ENCODE data around the gene NBAS. TPM values are rescaled to one million over a fixed set of nuclear protein-coding genes. Genes with fewer than 3 reads are reported as not detected.

NBAS gene
- total and polyA plus RNA-seq, 10 of the 15 experiments (the other 5 are each of a cell fraction or from before 2014, with no cell fraction given): 4.3 to 32.7 (median 20.8) TPM

DNA sequence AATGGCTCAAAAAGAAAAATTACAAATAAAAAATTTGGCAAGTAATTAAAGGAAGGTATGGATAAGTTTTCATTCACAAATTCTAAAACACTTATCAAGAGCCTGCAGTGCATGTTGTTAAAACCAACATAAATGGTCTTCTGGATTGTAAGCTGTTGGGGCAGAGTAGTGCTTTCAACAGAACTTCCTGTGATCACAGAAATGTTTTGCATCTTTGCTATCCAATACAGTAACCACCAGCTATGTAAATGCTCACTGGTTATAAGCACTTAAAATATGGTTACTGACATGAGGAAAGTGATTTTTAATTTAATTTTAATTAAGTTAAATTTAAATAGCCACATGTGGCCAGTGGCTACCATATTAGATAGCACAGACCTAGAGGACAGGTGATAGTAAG lies 133.1 kb downstream of the NBAS start:
- Histone ChIP-seq H3K4me3 (no peak overlapping the region), H3K79me2 (ENCODE audit: control insufficient read depth, insufficient read depth, low read length) (no peaks in the 10 kb centered on the region), H3K4me2 (ENCODE audit: control insufficient read depth, insufficient read depth) (no peak overlapping the region), H3K9me3 (replicated peaks; ENCODE audit: control insufficient read depth, insufficient read depth, low read length) (no peaks in the 10 kb centered on the region), H4K20me1 (ENCODE audit: control insufficient read depth, insufficient read depth) (no peaks in the 10 kb centered on the region), H3K4me1 (ENCODE audit: control insufficient read depth, insufficient read depth, low read length) (no peaks in the 10 kb centered on the region), H3K27me3 (replicated peaks in 1 of 2; ENCODE audit: control insufficient read depth in 2 of 2, insufficient read depth in 2 of 2, low read length in 1 of 2) (no peaks in the 10 kb centered on the region), H3K27ac (ENCODE audit: control insufficient read depth, insufficient read depth) (no peak overlapping the region), H3K9ac (ENCODE audit: control insufficient read depth, insufficient read depth, low read length) (no peak overlapping the region), H3K36me3 (ENCODE audit: control insufficient read depth in 2 of 2, insufficient read depth in 2 of 2, low read length in 1 of 2) (no peaks in the 10 kb centered on the region), H2AFZ (ENCODE audit: control insufficient read depth, low read depth, low read length) (no peak overlapping the region)
- no TSS peak for BruUV-seq (replicated peaks)
- FAIRE-seq: no peak
- POLR2A ChIA-PET: no interaction called here
- intact Hi-C loops (cut with micrococcal nuclease; ENCODE audit: unreplicated experiment) (no loop called here), in situ Hi-C loops (cut with MboI) (no loop called here)
- DNase-seq (ENCODE audit: low read depth, low spot score): no peak
- RAD21 ChIA-PET (ENCODE audit: unreplicated experiment): no interaction called here
- CTCF ChIA-PET: no interaction called here
- SMC1A ChIA-PET (ENCODE audit: uncharacterized antibody, unreplicated experiment): no interaction called here
- no peak for ATAC-seq
- TF ChIP-seq IKZF1 (conservative IDR thresholded peaks at IDR 0.05) (no peak), SUZ12 (IDR thresholded peaks at IDR 0.05; ENCODE audit: unreplicated experiment) (no peak), HDAC6 (IDR thresholded peaks at IDR 0.05; ENCODE audit: unreplicated experiment) (no peak), POLR2A (IDR thresholded peaks at IDR 0.05; ENCODE audit: low read depth, low read length) (no peak), SIX5 (IDR thresholded peaks at IDR 0.05; ENCODE audit: low read depth, low read length, severe bottlenecking) (no peak), ZNF217 (IDR thresholded peaks at IDR 0.05) (no peak), ZNF687 (IDR thresholded peaks at IDR 0.05) (no peak), ZSCAN29 (IDR thresholded peaks at IDR 0.05) (no peak), ETV6 (conservative IDR thresholded peaks at IDR 0.05 in 1 of 2, IDR thresholded peaks at IDR 0.05 in 1 of 2; ENCODE audit: borderline replicate concordance in 1 of 2, low read depth in 1 of 2) (no peak), CHD2 (IDR thresholded peaks at IDR 0.05; ENCODE audit: borderline replicate concordance, low read depth, low read length) (no peak), FOS (IDR thresholded peaks at IDR 0.05; ENCODE audit: borderline replicate concordance, extremely low read depth, insufficient read length) (no peak), FOXK2 (IDR thresholded peaks at IDR 0.05) (no peak), MYB (IDR thresholded peaks at IDR 0.05; ENCODE audit: borderline replicate concordance, low read depth, low read length) (no peak), BHLHE40 (IDR thresholded peaks at IDR 0.05; ENCODE audit: borderline replicate concordance in 1 of 2, low read depth in 2 of 2, low read length in 1 of 2) (no peak), HDAC2 (IDR thresholded peaks at IDR 0.05) (no peak), E4F1 (IDR thresholded peaks at IDR 0.05; ENCODE audit: borderline replicate concordance, partially characterized antibody) (no peak)
- TF ChIP-seq, protein P1, sequence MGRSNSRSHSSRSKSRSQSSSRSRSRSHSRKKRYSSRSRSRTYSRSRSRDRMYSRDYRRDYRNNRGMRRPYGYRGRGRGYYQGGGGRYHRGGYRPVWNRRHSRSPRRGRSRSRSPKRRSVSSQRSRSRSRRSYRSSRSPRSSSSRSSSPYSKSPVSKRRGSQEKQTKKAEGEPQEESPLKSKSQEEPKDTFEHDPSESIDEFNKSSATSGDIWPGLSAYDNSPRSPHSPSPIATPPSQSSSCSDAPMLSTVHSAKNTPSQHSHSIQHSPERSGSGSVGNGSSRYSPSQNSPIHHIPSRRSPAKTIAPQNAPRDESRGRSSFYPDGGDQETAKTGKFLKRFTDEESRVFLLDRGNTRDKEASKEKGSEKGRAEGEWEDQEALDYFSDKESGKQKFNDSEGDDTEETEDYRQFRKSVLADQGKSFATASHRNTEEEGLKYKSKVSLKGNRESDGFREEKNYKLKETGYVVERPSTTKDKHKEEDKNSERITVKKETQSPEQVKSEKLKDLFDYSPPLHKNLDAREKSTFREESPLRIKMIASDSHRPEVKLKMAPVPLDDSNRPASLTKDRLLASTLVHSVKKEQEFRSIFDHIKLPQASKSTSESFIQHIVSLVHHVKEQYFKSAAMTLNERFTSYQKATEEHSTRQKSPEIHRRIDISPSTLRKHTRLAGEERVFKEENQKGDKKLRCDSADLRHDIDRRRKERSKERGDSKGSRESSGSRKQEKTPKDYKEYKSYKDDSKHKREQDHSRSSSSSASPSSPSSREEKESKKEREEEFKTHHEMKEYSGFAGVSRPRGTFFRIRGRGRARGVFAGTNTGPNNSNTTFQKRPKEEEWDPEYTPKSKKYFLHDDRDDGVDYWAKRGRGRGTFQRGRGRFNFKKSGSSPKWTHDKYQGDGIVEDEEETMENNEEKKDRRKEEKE (IDR thresholded peaks at IDR 0.05): no peak

Measured in GM12878 (cell line).